GM19099 (cell line): ENCODE measurements around the gene BCL7C.

Experiments used
- POLR2A ChIP-seq: IDR thresholded peaks from 3 replicates; pipeline ENCODE4 v1.6.1; 2011; ENCODE audit warnings: low read depth; ENCODE audit not compliant: insufficient read length; ENCODE audit errors: extremely low read depth

BCL7C gene

GRCh38 chr16:30893744-30894539 is at the start of gene BCL7C:
TSS of gene BCL7C (minus strand) at chr16:30894077. CDS start at chr16:30893944, 133 bp downstream.
- TF ChIP-seq POLR2A = peak; percentile 79

DNA sequence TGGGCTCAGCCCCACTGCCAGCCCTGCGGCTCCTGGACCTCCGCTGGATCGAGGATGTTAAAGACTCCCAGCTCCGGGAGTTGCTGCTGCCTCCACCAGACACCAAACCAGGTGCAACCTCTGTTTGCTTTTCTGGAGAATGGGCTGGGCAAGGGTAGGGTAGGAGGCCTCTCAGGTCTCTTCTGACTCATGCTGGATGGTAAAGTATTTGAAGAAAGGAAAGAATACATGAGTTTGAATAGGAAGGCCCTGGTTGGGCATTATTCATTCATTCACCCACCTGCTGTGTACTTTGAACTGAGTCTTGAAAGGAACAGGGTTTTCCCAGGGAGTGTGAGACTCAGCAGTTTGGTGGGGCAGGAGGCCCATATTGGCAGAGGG is 48.5 kb upstream of the BCL7C start:
- TF ChIP-seq POLR2A = no peak

- TF ChIP-seq POLR2A = no peak
Observed at GRCh38 chr16:30941600-30942425, 47.9 kb upstream of the BCL7C start.

DNA sequence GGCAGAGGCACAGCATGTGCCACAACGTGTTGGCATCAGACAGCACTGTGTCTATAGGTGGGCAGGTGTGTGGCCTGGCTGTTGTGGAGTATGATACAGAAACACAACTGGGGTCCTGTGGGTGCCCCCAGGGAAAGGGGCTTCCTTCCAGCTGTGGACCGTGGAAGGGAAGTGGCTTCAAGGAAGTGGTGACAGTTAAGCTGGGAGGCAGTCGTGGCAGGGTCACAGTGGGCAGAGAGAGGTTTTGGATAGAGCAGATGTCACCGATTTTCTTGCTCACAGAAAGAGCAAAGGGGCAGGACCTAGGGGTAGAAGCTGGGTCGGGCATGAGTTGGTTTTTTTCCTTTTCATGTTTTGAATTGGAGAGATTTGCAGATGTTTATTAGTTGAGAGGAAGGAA is 43.8 kb upstream of the BCL7C start:
- no peak for TF ChIP-seq POLR2A

GRCh38 chr16:30934827-30935557 is 41.1 kb upstream of the BCL7C start:
- no peak for TF ChIP-seq POLR2A

DNA sequence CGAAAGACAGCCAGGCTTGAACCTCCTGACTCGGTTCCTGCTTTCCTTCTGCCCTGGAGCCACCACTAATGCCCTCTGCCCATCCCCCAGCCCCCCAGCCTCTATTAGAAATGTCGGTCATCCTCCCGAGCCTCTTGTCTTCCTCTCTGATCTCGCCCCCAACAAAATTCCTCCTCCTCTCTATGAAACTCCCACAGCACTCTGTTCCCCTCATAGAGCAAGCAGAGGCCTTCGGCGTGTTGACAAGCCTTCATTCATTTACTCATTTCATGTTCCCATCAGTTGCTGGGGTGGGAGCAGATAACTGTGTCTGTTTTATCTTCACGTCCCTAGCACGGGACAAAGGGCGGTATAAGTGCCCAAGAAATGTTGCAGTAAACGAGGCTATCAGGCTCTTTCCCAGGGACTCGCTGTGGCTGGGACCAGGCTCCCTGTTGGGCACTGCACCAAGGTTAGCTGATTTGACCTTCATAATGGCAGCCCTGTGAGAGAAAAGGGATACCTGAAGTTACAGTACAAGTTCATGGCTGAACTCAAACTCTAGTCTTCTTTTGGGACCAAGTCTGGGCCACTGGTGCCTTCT is 37.3 kb upstream of the BCL7C start:
- TF ChIP-seq POLR2A = no peak

- no peak for TF ChIP-seq POLR2A
Observed at GRCh38 chr16:30930160-30930571, 36.3 kb upstream of the BCL7C start.

DNA sequence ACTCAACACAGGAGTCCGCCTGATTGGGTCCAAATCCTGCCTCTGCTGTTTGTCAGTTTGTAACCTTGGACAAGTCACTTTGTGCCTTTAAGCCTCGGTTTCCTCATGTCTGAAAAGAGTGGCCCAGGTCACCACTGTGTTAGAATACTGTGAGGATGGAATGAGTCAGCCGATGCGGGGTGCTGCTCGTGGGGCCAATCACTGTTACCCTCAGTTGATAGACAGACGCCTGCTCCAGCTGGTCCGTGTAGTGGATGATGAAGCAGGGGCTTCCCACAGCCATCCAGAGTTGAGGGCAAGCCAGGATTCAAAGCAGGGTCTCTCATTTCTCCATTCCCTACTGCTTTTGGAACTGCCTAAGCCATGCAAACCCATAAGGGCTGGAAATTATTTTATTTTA is 35.3 kb upstream of the BCL7C start:
- TF ChIP-seq POLR2A = no peak

DNA sequence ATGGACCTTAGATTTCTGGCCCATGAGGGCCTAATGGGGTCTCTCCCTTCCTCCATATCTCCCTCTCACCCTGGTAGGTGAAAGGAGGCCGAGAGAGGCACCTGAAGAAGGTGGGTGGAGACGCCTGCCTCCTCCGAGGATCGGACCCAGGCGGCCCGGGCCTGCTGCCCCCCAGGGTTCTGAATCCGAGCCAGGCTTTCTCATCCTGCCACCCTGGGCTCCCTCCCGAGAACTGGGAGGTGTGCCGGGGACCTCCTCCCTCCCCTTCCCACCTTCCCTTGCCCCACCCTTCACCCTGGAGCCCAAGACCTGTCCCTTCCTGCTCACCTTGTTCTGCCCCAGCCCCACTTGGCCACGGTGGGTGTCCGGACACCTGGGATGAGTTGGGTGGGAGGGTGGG is 34.5 kb upstream of the BCL7C start:
- TF ChIP-seq POLR2A = no peak

- TF ChIP-seq POLR2A = no peak
Observed at GRCh38 chr16:30927789-30928378, 34.0 kb upstream of the BCL7C start.

DNA sequence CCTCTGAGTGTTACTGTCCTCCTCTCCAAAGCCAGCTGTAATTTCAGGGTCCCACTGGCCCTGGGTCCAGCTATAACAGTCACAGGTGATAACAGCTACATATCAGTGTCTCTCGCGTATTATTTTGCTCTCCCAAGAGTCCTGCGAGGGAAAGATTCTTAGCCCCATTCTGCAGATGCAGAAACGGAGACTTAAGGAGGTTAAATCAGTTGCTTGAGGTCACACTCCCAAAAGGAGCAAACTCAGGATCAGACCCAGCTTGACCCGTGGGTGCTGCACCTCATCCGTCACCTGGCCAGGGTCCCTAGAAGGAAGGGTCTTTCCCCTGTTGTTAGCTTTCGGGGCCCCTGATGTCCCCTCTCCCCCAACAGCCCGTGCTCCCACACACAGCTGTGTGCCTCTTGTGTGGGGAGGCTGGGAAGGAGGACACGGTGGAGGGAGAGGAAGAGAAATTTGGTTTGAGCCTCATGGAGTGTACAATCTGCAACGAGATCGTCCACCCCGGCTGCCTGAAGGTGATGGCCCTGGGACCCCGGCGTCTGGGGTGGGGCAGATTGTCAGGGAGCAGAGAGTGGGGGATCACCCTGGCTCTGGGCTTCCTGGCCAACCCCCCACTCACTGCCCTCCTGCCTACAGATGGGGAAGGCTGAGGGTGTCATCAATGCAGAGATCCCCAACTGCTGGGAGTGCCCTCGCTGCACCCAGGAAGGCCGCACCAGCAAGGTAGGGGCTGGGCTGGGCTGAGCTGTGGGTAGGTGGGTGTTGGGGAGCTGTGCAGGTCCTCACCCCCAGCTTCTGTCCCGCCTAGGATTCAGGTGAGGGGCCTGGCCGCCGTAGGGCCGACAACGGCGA is 33.3 kb upstream of the BCL7C start:
- no peak for TF ChIP-seq POLR2A

DNA sequence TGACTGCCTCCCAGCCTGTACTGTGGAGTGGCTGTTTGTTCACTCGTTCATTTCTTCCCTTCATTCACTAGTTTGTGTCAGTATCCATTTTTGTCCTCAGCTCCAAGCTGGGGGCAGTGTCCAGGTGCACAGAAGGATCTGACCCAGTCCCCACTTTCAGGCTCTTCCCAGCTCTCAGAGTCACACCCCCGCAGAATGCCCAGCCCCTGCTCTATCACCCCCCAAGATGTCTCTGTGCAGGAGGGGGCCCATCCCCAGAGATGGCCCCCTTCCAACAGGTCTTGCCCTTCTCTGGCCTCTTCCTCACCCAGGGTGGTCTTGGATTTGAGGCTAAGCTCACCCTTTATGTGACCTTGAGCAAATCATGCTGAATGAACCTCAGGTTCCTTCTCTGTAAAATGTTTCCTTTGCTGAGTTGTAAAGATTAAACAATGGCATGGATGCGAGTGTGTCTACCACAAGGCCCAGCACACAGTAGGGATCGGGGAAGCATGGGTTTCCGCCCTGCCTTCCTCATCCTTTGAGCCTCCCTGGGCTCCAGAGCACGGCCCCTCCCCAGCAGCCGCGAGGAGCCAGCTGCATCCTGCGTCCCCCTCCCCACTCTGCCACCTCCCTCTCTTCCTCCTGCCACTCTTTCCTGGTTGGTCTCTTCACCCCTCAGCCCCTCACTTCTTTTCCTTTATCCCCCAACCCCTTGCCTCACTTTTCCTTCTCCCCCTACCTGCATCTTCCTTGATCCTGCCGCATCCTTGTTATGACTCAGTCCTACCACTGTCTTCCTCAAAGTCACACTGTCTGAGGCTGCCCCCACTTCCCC is 32.3 kb upstream of the BCL7C start:
- TF ChIP-seq POLR2A = no peak

DNA sequence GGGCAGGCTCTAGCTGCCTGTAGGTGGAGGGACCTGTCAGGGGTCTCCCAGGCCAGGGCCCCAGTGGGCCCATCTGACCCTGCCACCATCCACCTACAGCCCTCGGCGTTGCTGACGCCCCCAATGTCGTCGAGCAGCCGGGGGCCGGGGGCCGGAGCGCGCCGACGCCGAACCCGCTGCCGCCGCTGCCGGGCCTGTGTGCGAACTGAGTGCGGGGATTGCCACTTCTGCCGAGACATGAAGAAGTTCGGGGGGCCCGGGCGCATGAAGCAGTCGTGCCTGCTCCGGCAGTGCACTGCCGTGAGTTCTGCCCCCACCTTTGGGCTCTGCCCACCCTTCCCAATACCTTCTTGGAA is 31.7 kb upstream of the BCL7C start:
- no peak for TF ChIP-seq POLR2A
